GM23338 (cell line): Measurements from ENCODE around the gene MMP28. TPM values are rescaled to one million over a fixed set of nuclear protein-coding genes. Genes with fewer than 3 reads are reported as not detected.

Experiments used
- ATAC-seq: fragments of 200-7000 bp; cut with Tn5 transposase; 3 replicates; pipeline ENCODE4 v1.9.1; 2020
- DNase-seq: peaks from one replicate; pipeline ENCODE4 v3.0.0-alpha.2; 2015; ENCODE audit warnings: low spot score
- H2AFZ ChIP-seq: fragments of 200-600 bp; sonication (generic); 2 replicates; pipeline ENCODE4 v1.8.0; 2016; ENCODE audit warnings: antibody characterized with exemption, mild to moderate bottlenecking, moderate library complexity
- H3F3A ChIP-seq: fragments of 200-600 bp; sonication (generic); replicated peaks from 2 replicates; pipeline ENCODE4 v1.8.0; 2017; ENCODE audit warnings: antibody characterized with exemption, mixed run types, low read depth
- H3K27ac ChIP-seq: fragments of 200-600 bp; sonication (generic); 2 replicates; pipeline ENCODE4 v1.6.1; 2016; ENCODE audit warnings: low read depth
- H3K27me3 ChIP-seq: fragments of 200-600 bp; sonication (generic); 2 replicates; pipeline ENCODE4 v1.8.0; 2016; ENCODE audit warnings: mild to moderate bottlenecking, mixed run types, moderate library complexity; ENCODE audit not compliant: insufficient read depth
- H3K36me3 ChIP-seq: fragments of 200-600 bp; sonication (generic); 2 replicates; pipeline ENCODE4 v1.8.0; 2016; ENCODE audit warnings: mild to moderate bottlenecking; ENCODE audit not compliant: insufficient read depth
- H3K4me1 ChIP-seq: fragments of 200-600 bp; sonication (generic); 2 replicates; pipeline ENCODE4 v1.8.0; 2016; ENCODE audit warnings: mild to moderate bottlenecking, moderate library complexity; ENCODE audit not compliant: insufficient read depth
- H3K4me2 ChIP-seq: fragments of 200-600 bp; sonication (generic); 2 replicates; pipeline ENCODE4 v1.7.1; 2017; ENCODE audit warnings: mixed run types
- H3K4me3 ChIP-seq: fragments of 200-600 bp; sonication (generic); 2 replicates; pipeline ENCODE4 v1.6.1; 2016; ENCODE audit warnings: mixed run types
- H3K79me2 ChIP-seq: fragments of 200-600 bp; sonication (generic); replicated peaks from 2 replicates; pipeline ENCODE4 v1.8.0; 2017; ENCODE audit warnings: mild to moderate bottlenecking; ENCODE audit not compliant: insufficient read depth
- H3K9me2 ChIP-seq: fragments of 200-600 bp; sonication (generic); 2 replicates; pipeline ENCODE4 v1.8.0; 2017; ENCODE audit not compliant: insufficient read depth
- H4K20me1 ChIP-seq: fragments of 200-600 bp; sonication (generic); replicated peaks from 2 replicates; pipeline ENCODE4 v1.8.0; 2017; ENCODE audit warnings: mild to moderate bottlenecking; ENCODE audit not compliant: insufficient read depth
- H3K27ac Mint-ChIP-seq: 2 replicates; pipeline ENCODE4 v1.8.0; 2020; ENCODE audit warnings: inconsistent platforms, mild to moderate bottlenecking, moderate library complexity, mixed read lengths
- H3K27me3 Mint-ChIP-seq: 3 replicates; pipeline ENCODE4 v1.8.0; 2022; ENCODE audit warnings: low read depth, mild to moderate bottlenecking, moderate library complexity, mixed read lengths, inconsistent platforms; ENCODE audit not compliant: insufficient read depth, poor library complexity
- H3K36me3 Mint-ChIP-seq: 3 replicates; pipeline ENCODE4 v1.8.0; 2021; ENCODE audit warnings: low read depth, mild to moderate bottlenecking, inconsistent platforms, moderate library complexity, mixed read lengths
- H3K4me1 Mint-ChIP-seq: 3 replicates; pipeline ENCODE4 v1.8.0; 2020; ENCODE audit warnings: mild to moderate bottlenecking, inconsistent platforms, mixed read lengths
- H3K4me3 Mint-ChIP-seq: 3 replicates; pipeline ENCODE4 v1.8.0; 2021; ENCODE audit warnings: moderate library complexity, mild to moderate bottlenecking, inconsistent platforms, mixed read lengths
- H3K9me3 Mint-ChIP-seq: 3 replicates; pipeline ENCODE4 v1.8.0; 2020; ENCODE audit warnings: moderate library complexity, mild to moderate bottlenecking, inconsistent platforms, mixed read lengths
- CREB1 ChIP-seq: fragments of 250-450 bp; sonication (Bioruptor Pico); IDR thresholded peaks from 2 replicates; pipeline ENCODE4 v1.5.0; 2020; ENCODE audit warnings: low read depth, mild to moderate bottlenecking, moderate library complexity
- ETS1 ChIP-seq: IDR thresholded peaks from 2 replicates; pipeline ENCODE4 v1.6.1; 2016; ENCODE audit warnings: antibody characterized with exemption
- EZH2phosphoT487 ChIP-seq: fragments of 200-600 bp; sonication (generic); IDR thresholded peaks from one replicate; pipeline ENCODE4 v1.8.1; 2018; ENCODE audit warnings: antibody characterized with exemption; ENCODE audit not compliant: unreplicated experiment
- JUNB ChIP-seq: IDR thresholded peaks from one replicate; pipeline ENCODE4 v1.6.1; 2016; ENCODE audit warnings: antibody characterized with exemption; ENCODE audit not compliant: unreplicated experiment
- REST ChIP-seq: IDR thresholded peaks from one replicate; pipeline ENCODE4 v1.6.1; 2018; ENCODE audit warnings: antibody characterized with exemption; ENCODE audit not compliant: unreplicated experiment
- ZNF114 ChIP-seq: fragments of 250-450 bp; sonication (Bioruptor Pico); IDR thresholded peaks from 2 replicates; pipeline ENCODE4 v1.5.0; 2020; ENCODE audit warnings: mild to moderate bottlenecking, moderate library complexity
- ZNF331 ChIP-seq: fragments of 250-450 bp; sonication (Bioruptor Pico); IDR thresholded peaks from 2 replicates; pipeline ENCODE4 v1.5.0; 2020; ENCODE audit warnings: low read depth, mild to moderate bottlenecking, moderate library complexity
- polyA plus RNA-seq: library from polyadenylated mRNA; unstranded; fragments of >200 nt; fragmentation: Nextera tagmentation; extraction: Ambion mirVana; gene quantifications from 2 replicates; pipeline ENCODE4 v1.2.1, GENCODE V29; 2016
- total RNA-seq: library from RNA; depleted of rRNA; stranded (reverse); fragments of >200 nt; shearing (Covaris generic); gene quantifications from 2 replicates; pipeline ENCODE4 v1.2.3, GENCODE V29; 2014
- TF ChIP-seq, protein P1 (sequence below): fragments of 250-450 bp; sonication (Bioruptor Pico); IDR thresholded peaks from 2 replicates; pipeline ENCODE4 v1.5.0; 2020; ENCODE audit warnings: mild to moderate bottlenecking, moderate library complexity
- TF ChIP-seq, protein P2 (sequence below), 2 experiments: fragments of 200-600 bp in 1 of 2; sonication (generic) in 1 of 2; conservative IDR thresholded peaks; 2 replicates each; pipeline versions ENCODE4 v1.5.1 to v1.6.1; 2016 to 2017; ENCODE audit warnings: antibody characterized with exemption in 2 of 2, low read depth in 2 of 2, mild to moderate bottlenecking in 2 of 2, moderate library complexity in 1 of 2

MMP28 gene
- total and polyA plus RNA-seq, 2 experiments from 2014 or later: not detected

GRCh38 chr17:35817196-35817595 lies 21.8 kb upstream of the MMP28 start:
- no peak overlapping the region for H3K27ac Mint-ChIP-seq
- H3K4me1 Mint-ChIP-seq: peaks cover 5% of the 10 kb centered on the region; the same call in 2 of the 3 replicates
- DNase-seq (no peak), ATAC-seq (no peak)
- Histone ChIP-seq H3K9me2 (no peaks in the 10 kb centered on the region), H3K4me1 (no peaks in the 10 kb centered on the region), H4K20me1 (peaks cover 62% of the 10 kb centered on the region), H3K27ac (no peak overlapping the region), H3K79me2 (peaks cover 97% of the 10 kb centered on the region), H3F3A (no peaks in the 10 kb centered on the region), H2AFZ (no peak overlapping the region), H3K4me3 (no peak overlapping the region), H3K4me2 (no peak overlapping the region), H3K27me3 (no peaks in the 10 kb centered on the region), H3K36me3 (peaks cover 52% of the 10 kb centered on the region)
- TF ChIP-seq ETS1 (no peak), ZNF331 (CRISPR knock-in tag) (no peak), REST (no peak), EZH2phosphoT487 (no peak), JUNB (no peak), CREB1 (no peak), ZNF114 (no peak)
- TF ChIP-seq, protein P1, sequence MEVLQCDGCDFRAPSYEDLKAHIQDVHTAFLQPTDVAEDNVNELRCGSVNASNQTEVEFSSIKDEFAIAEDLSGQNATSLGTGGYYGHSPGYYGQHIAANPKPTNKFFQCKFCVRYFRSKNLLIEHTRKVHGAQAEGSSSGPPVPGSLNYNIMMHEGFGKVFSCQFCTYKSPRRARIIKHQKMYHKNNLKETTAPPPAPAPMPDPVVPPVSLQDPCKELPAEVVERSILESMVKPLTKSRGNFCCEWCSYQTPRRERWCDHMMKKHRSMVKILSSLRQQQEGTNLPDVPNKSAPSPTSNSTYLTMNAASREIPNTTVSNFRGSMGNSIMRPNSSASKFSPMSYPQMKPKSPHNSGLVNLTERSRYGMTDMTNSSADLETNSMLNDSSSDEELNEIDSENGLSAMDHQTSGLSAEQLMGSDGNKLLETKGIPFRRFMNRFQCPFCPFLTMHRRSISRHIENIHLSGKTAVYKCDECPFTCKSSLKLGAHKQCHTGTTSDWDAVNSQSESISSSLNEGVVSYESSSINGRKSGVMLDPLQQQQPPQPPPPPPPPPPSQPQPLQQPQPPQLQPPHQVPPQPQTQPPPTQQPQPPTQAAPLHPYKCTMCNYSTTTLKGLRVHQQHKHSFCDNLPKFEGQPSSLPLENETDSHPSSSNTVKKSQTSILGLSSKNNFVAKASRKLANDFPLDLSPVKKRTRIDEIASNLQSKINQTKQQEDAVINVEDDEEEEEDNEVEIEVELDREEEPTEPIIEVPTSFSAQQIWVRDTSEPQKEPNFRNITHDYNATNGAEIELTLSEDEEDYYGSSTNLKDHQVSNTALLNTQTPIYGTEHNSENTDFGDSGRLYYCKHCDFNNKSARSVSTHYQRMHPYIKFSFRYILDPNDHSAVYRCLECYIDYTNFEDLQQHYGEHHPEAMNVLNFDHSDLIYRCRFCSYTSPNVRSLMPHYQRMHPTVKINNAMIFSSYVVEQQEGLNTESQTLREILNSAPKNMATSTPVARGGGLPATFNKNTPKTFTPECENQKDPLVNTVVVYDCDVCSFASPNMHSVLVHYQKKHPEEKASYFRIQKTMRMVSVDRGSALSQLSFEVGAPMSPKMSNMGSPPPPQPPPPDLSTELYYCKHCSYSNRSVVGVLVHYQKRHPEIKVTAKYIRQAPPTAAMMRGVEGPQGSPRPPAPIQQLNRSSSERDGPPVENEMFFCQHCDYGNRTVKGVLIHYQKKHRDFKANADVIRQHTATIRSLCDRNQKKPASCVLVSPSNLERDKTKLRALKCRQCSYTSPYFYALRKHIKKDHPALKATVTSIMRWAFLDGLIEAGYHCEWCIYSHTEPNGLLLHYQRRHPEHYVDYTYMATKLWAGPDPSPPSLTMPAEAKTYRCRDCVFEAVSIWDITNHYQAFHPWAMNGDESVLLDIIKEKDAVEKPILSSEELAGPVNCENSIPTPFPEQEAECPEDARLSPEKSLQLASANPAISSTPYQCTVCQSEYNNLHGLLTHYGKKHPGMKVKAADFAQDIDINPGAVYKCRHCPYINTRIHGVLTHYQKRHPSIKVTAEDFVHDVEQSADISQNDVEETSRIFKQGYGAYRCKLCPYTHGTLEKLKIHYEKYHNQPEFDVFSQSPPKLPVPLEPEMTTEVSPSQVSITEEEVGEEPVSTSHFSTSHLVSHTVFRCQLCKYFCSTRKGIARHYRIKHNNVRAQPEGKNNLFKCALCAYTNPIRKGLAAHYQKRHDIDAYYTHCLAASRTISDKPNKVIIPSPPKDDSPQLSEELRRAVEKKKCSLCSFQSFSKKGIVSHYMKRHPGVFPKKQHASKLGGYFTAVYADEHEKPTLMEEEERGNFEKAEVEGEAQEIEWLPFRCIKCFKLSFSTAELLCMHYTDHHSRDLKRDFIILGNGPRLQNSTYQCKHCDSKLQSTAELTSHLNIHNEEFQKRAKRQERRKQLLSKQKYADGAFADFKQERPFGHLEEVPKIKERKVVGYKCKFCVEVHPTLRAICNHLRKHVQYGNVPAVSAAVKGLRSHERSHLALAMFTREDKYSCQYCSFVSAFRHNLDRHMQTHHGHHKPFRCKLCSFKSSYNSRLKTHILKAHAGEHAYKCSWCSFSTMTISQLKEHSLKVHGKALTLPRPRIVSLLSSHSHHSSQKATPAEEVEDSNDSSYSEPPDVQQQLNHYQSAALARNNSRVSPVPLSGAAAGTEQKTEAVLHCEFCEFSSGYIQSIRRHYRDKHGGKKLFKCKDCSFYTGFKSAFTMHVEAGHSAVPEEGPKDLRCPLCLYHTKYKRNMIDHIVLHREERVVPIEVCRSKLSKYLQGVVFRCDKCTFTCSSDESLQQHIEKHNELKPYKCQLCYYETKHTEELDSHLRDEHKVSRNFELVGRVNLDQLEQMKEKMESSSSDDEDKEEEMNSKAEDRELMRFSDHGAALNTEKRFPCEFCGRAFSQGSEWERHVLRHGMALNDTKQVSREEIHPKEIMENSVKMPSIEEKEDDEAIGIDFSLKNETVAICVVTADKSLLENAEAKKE: no peak
- TF ChIP-seq, protein P2, sequence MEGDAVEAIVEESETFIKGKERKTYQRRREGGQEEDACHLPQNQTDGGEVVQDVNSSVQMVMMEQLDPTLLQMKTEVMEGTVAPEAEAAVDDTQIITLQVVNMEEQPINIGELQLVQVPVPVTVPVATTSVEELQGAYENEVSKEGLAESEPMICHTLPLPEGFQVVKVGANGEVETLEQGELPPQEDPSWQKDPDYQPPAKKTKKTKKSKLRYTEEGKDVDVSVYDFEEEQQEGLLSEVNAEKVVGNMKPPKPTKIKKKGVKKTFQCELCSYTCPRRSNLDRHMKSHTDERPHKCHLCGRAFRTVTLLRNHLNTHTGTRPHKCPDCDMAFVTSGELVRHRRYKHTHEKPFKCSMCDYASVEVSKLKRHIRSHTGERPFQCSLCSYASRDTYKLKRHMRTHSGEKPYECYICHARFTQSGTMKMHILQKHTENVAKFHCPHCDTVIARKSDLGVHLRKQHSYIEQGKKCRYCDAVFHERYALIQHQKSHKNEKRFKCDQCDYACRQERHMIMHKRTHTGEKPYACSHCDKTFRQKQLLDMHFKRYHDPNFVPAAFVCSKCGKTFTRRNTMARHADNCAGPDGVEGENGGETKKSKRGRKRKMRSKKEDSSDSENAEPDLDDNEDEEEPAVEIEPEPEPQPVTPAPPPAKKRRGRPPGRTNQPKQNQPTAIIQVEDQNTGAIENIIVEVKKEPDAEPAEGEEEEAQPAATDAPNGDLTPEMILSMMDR (conservative IDR thresholded peaks at IDR 0.05; ENCODE audit: low read depth in 2 of 2): no peak
- H3K4me3 Mint-ChIP-seq: no peak overlapping the region
- no peaks in the 10 kb centered on the region for H3K9me3 Mint-ChIP-seq
- peaks cover 5% of the 10 kb centered on the region for H3K27me3 Mint-ChIP-seq
- peaks cover 75% of the 10 kb centered on the region for H3K36me3 Mint-ChIP-seq
